ENCODE data around the gene TNFRSF8.

- TF ChIP-seq POLR2A (IDR thresholded peaks at IDR 0.05) (no peak), CTCF (IDR thresholded peaks at IDR 0.05) (no peak)
Observed at GRCh38 chr1:12140016-12140415, 76.9 kb downstream of the TNFRSF8 start.

Measured in esophagus squamous epithelium (tissue), 4 donors.